ENCODE results near the gene AFF3. TPM values are rescaled to one million over a fixed set of nuclear protein-coding genes. Genes with fewer than 3 reads are reported as not detected.
A peak's percentile ranks its signal among the peaks of the same experiment; 100 is the strongest.

AFF3 gene
- total and polyA plus RNA-seq, 2 experiments from 2014 or later = 7.3 to 7.8 TPM

- no peaks in the 10 kb centered on the region for H4K20me1 ChIP-seq (ENCODE audit: insufficient read depth, poor library complexity, severe bottlenecking)
- no peaks in the 10 kb centered on the region for H3K9me3 ChIP-seq (ENCODE audit: low read depth)
- no peaks in the 10 kb centered on the region for H3K9me2 ChIP-seq (replicated peaks; ENCODE audit: insufficient read depth)
- H3K27ac ChIP-seq = no peak overlapping the region
- H3K4me3 ChIP-seq = no peak overlapping the region
- H3K4me2 ChIP-seq = no peak overlapping the region
- no peaks in the 10 kb centered on the region for H3K27me3 ChIP-seq
- no peaks in the 10 kb centered on the region for H3K79me2 ChIP-seq
- H3K36me3 ChIP-seq (replicated peaks; ENCODE audit: insufficient read depth, low read depth) = no peaks in the 10 kb centered on the region
- TF ChIP-seq EZH2phosphoT487 (IDR thresholded peaks at IDR 0.05; ENCODE audit: low read depth, severe bottlenecking, unreplicated experiment) (no peak), EZH2 (IDR thresholded peaks at IDR 0.05; ENCODE audit: borderline replicate concordance) (no peak), CTCF (IDR thresholded peaks at IDR 0.05; ENCODE audit: poor library complexity) (no peak)
- peaks cover 5% of the 10 kb centered on the region for H3K4me1 ChIP-seq (ENCODE audit: insufficient read depth)
- WGBS (ENCODE audit: low lambda C conversion rate, missing lambda C conversion rate) = 87% methylated on average over 5 of the region's 5 CpGs
- no peak overlapping the region for H2AFZ ChIP-seq
- no peak for DNase-seq (ENCODE audit: low spot score)
Observed at GRCh38 chr2:100051253-100051652, 91.1 kb downstream of the AFF3 start.

DNA sequence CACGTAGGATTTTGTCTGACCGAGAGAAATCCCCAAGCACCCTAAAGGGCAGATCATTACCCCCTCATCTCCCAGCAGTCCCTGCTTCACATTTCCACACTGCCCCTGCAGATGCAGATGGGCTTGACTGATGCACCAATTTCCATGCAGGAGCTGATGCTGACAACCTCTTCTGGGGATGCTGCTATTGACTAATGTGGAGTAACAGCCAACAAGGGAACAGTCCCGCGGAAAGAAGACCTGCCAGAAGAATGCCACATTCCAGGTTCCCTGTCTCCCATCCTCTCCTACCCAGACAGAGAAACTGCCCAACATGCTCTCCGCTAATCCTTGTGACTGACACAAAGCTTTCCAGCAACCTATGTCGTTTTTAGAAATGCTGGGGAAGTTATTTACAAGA lies 91.7 kb downstream of the AFF3 start:
- no peaks in the 10 kb centered on the region for H3K9me3 ChIP-seq (ENCODE audit: low read depth)
- no peaks in the 10 kb centered on the region for H3K27me3 ChIP-seq
- H3K4me3 ChIP-seq = no peak overlapping the region
- TF ChIP-seq CTCF (IDR thresholded peaks at IDR 0.05; ENCODE audit: poor library complexity) (no peak), EZH2 (IDR thresholded peaks at IDR 0.05; ENCODE audit: borderline replicate concordance) (no peak), EZH2phosphoT487 (IDR thresholded peaks at IDR 0.05; ENCODE audit: low read depth, severe bottlenecking, unreplicated experiment) (no peak)
- H3K36me3 ChIP-seq (replicated peaks; ENCODE audit: insufficient read depth, low read depth) = no peaks in the 10 kb centered on the region
- no peaks in the 10 kb centered on the region for H3K9me2 ChIP-seq (replicated peaks; ENCODE audit: insufficient read depth)
- H3K4me2 ChIP-seq = no peak overlapping the region
- peaks cover 2% of the 10 kb centered on the region for H3K4me1 ChIP-seq (ENCODE audit: insufficient read depth)
- no peaks in the 10 kb centered on the region for H4K20me1 ChIP-seq (ENCODE audit: insufficient read depth, poor library complexity, severe bottlenecking)
- H2AFZ ChIP-seq = no peak overlapping the region
- no peaks in the 10 kb centered on the region for H3K79me2 ChIP-seq
- DNase-seq (ENCODE audit: low spot score) = no peak
- 87% methylated on average over 6 of the region's 6 CpGs for WGBS (ENCODE audit: low lambda C conversion rate, missing lambda C conversion rate)
- no peak overlapping the region for H3K27ac ChIP-seq

GRCh38 chr2:100046961-100047947 lies 95.1 kb downstream of the AFF3 start:
- Histone ChIP-seq H4K20me1 (ENCODE audit: insufficient read depth, poor library complexity, severe bottlenecking) (no peaks in the 10 kb centered on the region), H3K9me3 (ENCODE audit: low read depth) (no peaks in the 10 kb centered on the region), H3K27ac (peak overlapping the region; percentile 1), H3K36me3 (replicated peaks; ENCODE audit: insufficient read depth, low read depth) (no peaks in the 10 kb centered on the region), H3K9me2 (replicated peaks; ENCODE audit: insufficient read depth) (no peaks in the 10 kb centered on the region), H3K4me1 (ENCODE audit: insufficient read depth) (no peaks in the 10 kb centered on the region), H3K4me2 (no peak overlapping the region), H3K79me2 (no peaks in the 10 kb centered on the region), H2AFZ (no peak overlapping the region), H3K27me3 (no peaks in the 10 kb centered on the region), H3K4me3 (no peak overlapping the region)
- DNase-seq (ENCODE audit: low spot score) = no peak
- WGBS (ENCODE audit: low lambda C conversion rate, missing lambda C conversion rate) = 80% methylated on average over 15 of the region's 15 CpGs
- TF ChIP-seq EZH2 (IDR thresholded peaks at IDR 0.05; ENCODE audit: borderline replicate concordance) (no peak), CTCF (IDR thresholded peaks at IDR 0.05; ENCODE audit: poor library complexity) (no peak), EZH2phosphoT487 (IDR thresholded peaks at IDR 0.05; ENCODE audit: low read depth, severe bottlenecking, unreplicated experiment) (no peak)

Measured in hepatocyte (in vitro differentiated cells).